GM21367 (cell line): ENCODE data around the gene EXOC2.
"Not testable (repeated sequence)": the region's sequence is repeated elsewhere in the genome, so short reads cannot be mapped to it uniquely, and the experiment has no call there.

Source experiments
- ATAC-seq: cut with Tn5 transposase; IDR thresholded peaks from one replicate; pipeline ENCODE4 v1.9.1; 2021; ENCODE audit not compliant: unreplicated experiment

EXOC2 gene

DNA sequence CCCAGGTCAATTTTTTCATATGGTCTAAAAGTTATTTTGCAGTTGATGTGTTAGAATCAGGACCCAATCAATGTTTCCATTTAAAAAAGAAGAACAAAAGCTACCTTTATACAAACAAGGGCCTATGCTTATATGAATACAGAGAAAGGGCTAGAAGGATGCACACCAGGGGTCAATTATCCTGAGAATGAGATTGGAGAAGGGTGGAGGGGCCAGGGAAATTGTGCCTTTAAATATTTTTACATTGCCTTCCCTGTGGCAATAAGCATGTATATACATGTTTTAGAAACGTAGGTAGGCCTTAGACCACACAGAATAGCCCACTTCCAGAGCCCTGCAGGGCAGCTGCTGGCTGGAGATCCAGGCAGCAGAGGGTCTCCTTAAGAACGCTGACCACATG, 12.7 kb downstream of the EXOC2 start:
- ATAC-seq, result no peak

DNA sequence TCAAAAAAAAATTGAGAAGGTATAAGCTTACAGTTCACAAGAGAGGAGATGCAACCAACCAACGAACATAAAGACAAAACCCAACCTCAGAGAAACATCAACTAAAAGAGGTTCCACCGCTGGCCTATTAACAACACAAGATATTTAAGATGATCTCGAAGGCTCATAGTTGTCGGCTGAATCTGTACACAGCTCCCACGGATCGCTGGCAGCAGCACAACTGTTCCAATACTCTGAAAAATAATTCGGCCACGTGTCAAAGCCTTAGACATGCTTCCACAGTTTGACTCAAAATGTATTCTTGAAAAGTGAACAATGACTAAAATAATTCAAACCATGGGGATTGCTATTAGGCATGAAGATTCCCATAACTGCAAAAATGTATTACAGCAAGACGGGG, 13.7 kb downstream of the EXOC2 start:
- ATAC-seq, result no peak

DNA sequence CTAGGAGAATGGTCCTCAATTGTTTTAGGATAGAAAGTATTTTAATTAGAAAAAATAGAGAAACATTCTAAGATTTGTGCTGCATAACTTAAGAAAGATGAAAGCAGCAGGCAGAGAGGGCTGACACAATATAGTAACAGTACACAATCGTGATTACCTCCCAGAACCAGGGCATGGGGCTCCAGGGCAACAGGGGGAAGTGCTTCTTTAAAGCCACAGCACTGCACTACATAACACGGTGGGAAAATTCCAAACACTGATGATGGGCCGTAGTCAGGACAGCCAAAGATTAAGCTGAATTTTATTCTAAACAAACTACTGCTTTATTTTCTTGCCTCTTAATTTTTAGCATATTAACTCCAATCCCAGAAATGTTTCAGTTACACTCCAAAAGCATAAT, 14.4 kb downstream of the EXOC2 start:
- ATAC-seq, result no peak

DNA sequence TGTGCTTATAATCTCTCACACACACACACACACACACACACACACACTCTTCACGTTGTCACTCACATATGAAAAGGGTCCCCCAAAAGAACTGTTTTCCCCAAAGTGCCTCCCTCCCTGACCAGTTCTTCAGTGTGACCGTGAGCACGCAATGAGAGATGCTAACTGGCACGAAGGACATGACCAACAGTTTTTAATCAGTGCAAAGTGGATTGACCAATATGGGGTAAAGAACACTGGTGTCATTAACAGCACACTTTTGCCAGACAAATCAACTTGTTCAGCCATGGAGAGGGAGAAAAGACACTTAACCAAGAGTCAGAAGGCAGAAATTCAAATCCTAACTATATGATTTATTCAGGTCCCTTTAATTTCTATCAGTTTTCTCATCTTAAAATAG, 15.0 kb downstream of the EXOC2 start:
- no peak for ATAC-seq

DNA sequence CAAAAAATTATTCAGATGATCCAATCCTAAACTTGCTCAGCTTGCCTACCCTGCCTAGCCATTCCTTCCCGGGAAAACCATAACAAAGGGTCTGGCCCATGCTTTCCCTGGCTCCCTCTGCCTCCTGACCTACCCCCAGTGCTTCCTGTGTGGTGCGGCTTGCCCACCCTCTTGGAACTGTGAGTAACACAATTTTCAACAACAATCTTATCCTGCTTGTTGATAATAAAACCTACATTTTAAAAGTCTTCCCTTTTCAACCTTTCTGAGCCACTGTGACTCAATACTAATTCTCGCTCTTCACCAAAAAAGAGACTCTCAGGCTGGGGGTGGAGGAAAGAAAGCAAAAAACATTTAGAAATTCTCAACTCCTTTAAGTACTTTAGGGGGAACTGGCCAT, 18.0 kb downstream of the EXOC2 start:
- no peak for ATAC-seq

DNA sequence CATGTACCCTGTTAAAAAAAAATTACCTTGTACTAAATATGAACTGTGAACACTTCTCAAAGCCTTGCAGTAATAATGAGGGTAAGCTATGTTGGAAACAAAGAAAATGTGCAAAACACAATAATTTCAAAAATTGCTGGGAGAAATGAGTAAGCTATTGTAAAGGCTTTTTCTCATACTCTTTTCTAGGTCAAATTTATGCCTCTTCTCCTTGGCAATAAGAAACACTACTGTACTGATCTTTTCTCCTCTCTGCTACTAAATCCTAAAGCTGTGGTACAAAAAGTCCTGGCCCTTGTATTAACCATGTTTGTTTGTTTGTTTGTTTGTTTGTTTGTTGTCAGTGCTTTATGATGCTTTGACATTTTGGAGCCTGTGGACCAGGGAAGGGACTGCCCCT, 18.5 kb downstream of the EXOC2 start:
- no peak for ATAC-seq

DNA sequence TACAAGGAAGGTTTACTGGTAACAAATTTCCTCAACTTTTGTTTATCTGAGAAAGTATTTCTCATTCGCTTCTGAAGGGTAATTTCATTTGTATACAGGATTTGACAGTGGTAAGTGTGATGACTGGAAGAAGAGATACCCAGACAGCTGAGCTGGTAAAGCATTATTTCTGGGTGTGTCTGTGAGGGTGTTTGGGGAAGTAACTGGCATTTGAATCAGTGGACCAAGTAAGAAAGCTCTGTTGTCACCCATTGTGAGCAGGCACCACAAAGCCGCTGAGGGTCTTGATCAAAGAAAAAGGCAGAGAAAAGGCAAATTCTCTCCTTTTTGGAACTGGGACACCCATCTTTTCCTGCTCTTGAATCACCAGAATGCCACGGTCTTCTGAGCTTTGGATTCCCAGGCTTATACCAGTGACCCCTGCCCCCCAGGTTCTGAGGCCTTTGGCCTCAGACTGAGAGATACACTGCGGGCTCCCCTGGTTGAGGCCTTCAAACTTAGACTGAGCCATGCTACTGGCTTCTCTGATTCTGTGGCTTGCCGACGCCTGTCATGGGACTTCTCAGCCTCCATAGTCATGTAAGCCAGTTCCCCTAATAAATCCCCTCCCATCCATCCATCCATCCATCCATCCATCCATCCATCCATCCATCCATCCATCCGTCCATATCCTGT, 25.5 kb downstream of the EXOC2 start:
- ATAC-seq, result no peak

DNA sequence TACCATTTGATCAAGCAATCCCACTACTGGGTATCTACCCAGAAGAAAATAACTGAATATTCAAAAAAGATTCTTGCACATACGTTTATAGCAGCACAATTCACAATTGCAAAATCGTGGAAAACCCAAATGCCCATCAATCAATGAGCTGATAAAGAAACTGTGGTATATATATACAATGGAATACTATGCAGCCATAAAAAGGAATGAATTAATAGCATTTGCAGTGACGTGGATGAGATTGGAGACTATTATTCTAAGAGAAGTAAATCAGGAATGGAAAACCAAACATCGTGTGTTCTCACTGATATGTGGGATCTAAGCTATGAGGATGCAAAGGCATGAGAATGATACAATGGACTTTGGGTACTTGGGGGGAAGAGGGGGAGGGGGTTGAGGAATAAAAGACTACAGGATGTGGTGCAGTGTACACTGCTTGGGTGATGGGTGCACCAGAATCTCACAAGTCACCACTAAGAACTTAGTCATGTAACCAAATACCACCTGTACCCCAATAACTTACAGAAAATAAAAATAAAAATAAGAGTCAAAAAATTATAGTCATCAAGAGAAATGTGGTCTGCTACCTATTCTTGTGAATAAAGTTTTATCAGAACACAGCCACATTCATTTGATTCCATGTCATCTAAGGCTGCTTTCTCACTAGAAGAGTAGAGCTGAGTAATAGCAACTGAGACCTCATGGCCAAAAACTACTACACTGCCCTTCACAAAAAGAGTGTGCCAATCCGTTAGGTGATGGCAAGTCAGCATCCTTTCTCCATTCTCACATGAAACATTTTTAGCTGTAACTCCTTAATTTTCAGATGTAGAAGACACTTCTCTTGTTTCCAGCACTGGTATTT, 27.3 kb downstream of the EXOC2 start:
- no peak for ATAC-seq

DNA sequence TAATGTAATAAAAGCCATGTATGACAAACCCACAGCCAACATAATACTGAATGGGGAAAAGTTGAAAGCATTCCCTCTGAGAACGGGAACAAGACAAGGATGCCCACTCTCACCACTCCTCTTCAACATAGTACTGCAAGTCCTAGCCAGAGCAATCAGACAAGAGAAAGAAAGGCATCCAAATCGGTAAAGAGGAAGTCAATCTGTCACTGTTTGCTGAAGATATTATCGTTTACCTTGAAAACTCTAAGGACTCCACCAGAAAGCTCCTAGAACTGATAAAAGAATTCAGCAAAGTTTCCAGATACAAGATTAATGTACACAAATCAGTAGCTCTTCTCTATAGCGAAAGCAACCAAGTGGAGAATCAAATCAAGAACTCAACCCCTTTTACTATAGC, 29.2 kb downstream of the EXOC2 start:
- ATAC-seq, result not testable (repeated sequence)

DNA sequence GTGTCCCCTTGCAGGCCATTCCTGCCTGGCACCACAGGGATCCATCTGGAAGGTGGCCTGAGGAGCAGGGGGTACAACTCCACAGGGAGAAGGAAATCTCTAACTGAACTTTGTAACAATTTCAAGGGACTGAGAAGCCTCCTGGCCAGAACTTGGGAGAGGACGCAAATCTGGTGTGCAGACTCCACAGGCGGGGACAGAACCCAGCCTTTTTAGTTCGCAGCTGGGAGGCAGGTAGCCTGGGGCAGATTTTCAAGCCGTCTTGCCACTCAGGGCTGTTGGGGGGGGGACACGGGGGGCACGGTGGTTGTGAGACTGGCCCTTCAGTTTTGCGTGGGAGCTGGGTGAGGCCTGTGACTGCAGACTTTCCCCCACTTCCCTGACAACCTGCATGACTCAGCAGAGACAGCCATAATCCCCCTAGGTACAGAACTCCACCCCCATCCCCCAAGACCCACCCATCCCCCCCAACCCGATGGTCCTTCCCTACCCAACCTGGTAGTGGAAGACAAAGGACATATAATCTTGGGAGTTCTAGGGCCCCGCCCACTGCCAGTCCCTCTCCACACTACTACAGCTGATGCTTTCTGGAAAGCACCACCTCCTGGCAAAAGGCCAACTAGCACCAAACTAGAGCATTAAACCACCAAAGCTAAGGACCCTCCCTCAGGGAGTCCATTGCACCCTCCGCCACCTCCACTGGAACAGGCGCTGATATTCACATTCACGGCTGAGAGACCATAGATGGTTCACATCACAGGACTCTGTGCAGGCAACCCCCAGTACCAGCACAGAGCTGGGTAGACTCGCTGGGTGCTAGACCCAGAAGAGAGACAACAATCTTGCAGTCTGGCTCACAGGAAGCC, 33.0 kb downstream of the EXOC2 start:
- no peak for ATAC-seq

DNA sequence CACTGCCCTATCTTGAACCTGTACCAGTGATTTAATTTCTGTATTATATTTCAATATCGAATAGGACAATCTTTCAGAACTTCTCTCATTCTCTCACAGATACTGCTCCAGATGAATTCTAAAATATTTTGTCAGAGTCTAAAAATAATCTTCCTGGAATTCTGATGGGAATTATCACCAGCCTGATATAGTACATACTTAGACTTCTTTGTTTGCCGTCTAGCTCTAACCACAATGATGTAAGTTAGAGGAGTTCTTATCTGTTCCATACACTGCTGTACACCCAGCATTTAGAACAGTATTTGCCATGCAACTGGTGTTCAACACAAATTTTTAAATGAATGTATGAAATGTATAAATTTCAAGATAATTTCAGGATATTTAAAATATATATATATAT, 34.7 kb downstream of the EXOC2 start:
- ATAC-seq, result no peak

DNA sequence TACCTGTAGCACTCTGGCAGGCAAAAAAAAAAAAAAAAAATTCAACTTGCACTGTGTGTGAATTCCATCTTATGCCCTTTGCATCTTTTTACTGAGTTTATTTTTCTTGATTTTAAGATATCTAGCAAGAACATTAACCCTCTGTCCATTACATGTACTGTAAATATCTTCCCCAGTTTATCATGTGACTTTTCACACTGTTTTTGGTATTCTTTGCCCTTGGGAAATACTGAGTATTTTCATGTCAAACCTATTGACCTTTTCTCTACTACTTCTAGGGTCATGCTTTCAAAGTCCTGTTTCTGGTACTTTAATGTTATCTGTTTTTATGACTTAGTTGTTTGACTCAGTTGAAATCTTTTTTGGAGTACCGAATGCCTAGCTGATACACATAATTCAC, 35.2 kb downstream of the EXOC2 start:
- no peak for ATAC-seq

DNA sequence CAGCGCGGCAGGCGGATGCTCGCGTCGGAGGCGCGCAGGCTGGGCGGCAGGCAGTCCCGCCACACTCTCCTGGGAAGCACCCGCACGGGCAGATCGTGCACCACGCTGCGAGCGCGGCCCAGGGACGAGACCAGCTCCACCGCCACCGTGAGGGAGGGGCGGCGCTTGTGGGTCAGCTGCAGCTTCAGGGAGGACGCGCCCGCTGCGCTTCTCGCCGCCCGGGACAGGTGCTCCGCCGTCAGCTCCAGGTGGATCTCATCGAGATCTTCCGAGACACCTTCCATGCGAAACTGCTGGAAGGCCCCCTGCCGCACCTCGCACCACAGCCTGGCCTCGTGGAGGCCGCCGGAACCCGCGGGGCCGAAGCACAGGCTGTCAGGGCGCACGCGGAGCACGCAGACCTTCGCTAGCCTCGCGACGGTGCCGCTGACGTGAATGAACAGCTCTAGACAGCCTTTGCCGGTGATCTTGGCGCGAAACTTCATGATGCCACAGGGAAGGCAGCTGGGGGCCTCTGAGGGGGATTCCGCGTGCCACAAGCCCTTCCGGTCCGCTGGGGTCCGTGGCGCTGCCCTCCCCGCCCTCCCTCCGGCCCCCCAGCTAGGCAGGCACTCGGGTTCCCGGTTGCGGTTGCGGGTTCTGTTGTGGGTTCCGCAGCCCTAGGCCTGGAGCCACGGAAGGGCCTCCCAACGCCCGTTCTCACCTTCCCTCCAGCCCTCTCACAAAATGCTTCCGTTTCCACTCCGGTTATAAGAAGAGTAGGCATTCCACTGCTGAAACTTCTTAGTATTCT, 36.3 kb downstream of the EXOC2 start, which contains the start of gene HUS1B:
Gene HUS1B, minus strand, starts transcription at position 641 of the 793 bp plus-strand sequence. Its CDS starts 156 bp downstream, at position 485.
- ATAC-seq, result no peak

DNA sequence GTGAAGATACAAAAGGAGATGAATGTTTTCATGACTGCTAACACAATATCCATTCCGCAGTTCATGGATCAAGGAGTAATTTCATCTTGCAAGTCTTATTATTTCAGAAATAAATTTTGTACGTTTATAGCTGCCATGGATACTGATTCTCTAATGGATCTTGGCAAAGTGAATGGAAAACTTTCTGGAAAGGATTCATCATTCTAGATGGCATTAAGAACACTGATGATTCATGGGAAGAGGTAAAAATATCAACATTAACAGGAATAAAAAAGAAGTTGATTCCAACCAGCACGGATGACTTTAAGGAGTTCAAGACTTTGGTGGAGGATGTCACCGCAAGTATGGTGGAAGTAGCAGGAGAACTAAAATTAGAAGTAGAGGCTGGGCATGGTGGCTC, 38.8 kb downstream of the EXOC2 start:
- ATAC-seq, result no peak

DNA sequence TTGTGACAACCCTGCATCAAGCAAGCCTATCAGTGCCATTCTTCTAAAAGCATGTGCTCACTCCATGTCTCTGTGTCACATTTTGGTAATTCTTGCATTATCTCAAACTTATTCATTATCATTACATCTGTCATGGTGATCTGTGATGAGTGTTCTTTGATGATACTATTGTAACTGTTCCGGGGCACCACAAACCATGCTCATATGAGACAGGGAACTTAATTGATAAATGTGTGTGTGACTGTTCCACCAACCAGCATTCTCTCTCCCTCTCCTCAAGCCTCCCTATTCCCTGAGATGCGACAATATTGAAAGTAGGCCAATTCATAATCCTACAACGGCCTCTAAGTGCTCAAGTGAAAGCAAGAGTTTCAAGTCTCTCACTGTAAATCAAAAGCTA, 40.1 kb downstream of the EXOC2 start:
- no peak for ATAC-seq

DNA sequence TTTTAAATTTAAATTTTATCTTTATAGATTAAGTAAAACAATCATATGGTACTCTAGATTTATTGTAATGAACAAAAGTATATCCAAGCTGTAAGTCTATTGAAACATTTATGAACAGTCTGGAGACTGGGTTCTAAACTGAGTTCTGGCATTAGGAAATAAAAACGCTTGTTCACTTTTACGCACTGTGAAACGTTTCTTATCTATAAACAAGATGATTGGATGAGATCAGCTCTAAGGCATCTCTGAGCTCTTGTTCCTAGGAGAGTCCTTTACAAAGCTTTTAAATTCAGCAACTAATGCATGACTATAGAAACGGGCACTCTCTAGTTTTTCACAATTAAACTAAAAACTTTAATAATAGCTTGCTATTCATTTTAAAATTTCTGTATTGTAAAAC, 42.8 kb downstream of the EXOC2 start:
- no peak for ATAC-seq

DNA sequence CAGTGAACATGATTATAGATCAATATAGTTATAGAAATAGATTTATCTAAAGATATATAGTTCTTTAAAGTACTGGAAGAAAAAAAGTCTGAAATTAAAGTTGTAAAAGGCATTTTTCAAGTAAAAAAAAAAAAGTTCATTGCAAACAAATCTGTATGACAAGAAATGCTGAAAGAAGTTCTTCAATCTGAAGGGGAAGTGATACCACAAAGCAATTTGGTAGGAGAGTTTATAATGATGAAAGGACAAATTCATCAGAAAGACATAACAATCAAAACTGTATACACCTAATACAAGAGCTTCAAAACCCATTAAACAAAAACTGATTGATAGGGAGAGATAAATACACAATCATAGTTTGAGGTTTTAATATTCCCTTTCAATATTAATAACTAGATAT, 50.1 kb downstream of the EXOC2 start:
- ATAC-seq, result no peak

DNA sequence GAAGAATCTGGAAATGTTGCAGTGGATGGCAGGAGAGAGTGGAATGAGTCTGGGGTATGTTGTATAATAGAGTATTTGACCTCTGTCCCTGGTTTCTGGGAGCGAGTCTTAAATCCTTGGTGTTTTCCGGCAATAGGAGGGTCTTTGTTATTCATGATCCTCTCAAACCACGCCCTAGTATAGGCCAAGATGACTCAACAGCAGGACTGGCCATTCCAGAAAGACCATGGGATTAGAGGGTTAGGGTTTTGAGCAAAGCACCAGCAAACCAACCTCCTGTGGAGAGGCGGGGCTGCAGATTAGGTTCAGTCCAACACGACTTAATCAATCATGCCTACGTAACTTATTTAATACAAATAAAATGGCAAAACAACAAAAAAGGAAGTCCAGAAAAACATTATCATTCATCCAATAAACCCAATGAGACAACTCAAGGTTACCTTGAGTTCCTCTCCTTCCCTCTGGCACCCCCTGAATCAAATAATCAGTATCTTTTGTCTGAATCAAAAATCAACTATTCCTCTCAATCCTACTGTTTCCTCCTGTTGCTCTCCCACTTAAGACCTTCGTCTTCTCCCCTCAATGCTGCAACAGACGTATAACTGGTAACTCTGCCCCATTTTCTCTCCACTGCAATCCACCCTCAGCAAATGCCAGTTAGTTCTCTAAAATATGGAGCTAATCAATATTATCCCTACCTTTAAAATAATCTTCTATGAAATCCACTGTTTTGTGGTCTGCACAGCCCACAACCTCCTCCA, 51.5 kb downstream of the EXOC2 start:
- no peak for ATAC-seq

DNA sequence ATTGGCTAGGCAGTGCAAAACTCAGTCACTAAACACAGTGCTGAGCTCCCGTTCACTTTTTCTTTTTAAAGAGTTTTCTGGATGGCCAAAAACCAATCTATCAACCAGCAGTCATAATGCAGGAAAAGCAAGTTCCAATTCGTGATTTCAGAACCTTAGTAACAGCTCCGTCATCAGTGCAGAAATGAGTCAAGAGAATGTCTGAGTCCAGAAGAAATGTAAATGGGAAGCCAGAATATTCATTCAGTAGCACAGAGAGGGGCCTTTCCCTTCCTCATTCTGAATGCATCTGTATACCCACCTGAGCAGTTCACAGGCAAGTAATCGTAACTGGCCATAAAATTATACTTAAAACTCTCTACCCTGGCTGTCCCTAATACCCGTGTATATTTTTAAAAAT, 56.5 kb downstream of the EXOC2 start:
- ATAC-seq, result peak; percentile 74

DNA sequence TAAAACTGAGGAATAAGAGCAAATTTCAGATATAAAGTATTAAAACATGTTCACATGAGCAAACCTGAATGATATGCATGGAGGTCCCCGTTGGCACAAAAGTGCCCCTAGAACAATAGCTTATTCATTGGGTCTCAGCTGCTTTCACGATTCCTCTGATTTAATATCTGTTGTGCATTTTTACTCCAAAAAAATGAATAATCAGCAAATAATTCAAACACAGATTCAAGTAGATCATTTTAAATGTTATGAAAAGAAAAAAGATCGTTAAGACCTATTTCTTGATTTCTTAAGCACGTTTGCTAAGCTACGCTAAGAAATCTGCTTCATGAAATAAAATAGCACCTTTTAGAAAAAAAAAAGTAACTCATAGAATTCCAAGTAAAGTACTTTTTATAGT, 57.7 kb downstream of the EXOC2 start:
- no peak for ATAC-seq
